ENCODE results near the gene RPP14. TPM values are rescaled to one million over a fixed set of nuclear protein-coding genes. Genes with fewer than 3 reads are reported as not detected.

Gene RPP14
- total and polyA plus RNA-seq, 2 experiments from 2014 or later = 11.7 to 18.6 TPM

DNA sequence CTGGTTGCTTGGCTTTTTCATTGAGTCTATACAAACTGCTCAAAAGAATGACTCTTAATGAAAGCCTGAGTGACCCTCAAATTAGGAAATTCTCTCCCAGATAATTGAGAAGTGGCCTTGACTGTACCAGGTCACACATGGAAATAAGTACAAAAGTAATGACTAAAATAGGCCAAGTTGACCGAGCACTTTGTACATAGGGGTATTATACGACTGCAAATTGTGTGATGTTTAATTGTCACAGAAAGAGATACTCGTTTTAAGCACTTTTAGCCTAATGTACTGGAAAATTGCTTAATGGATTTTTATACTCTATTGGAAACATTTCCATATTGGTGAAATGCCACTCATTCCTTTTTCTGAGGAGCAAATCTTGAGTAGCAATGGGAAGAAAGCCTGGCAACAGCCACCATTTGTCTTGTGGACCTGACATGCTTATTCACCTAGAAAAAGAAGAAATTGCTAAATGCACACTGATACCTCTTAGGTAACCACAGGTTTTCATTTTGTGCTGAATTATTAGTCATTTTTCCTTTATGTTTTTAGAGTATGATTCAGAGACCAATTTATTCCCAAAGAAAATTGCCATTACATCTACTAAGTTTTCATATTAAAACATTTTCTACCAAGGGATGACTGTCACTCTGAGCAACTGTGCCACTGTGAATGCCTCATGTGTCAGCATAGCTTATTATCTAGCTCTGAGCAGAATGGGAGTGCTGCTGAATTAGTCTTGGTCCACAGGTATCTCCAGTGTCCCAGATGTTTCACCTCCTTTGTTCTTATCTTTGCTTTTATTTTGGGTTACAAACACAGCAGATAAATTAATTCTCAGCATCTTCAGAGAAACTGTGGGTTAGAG is 17.7 kb downstream of the RPP14 start:
- no peak overlapping the region for H3K4me3 Mint-ChIP-seq

More for the DNA sequence above, 17.7 kb downstream of the RPP14 start:
- Histone ChIP-seq H3K9me2 (ENCODE audit: insufficient read depth) (no peaks in the 10 kb centered on the region), H3K27ac (ENCODE audit: low read depth) (0 out of 2 replicates have a peak overlapping the region, but pooled peaks have one; percentile 13), H3F3A (replicated peaks; ENCODE audit: low read depth) (0 out of 2 replicates have a peak, but pooled peaks cover 5% of the 10 kb centered on the region), H4K20me1 (replicated peaks; ENCODE audit: insufficient read depth) (no peaks in the 10 kb centered on the region; the same call in 1 of the 2 replicates), H3K4me3 (no peak overlapping the region), H2AFZ (no peak overlapping the region), H3K4me1 (ENCODE audit: insufficient read depth) (peaks cover 24% of the 10 kb centered on the region), H3K27me3 (ENCODE audit: insufficient read depth) (no peaks in the 10 kb centered on the region), H3K4me2 (no peak overlapping the region), H3K79me2 (replicated peaks; ENCODE audit: insufficient read depth) (no peaks in the 10 kb centered on the region), H3K36me3 (ENCODE audit: insufficient read depth) (no peaks in the 10 kb centered on the region)
- Mint-ChIP-seq H3K36me3 (ENCODE audit: low read depth) (peaks cover 13% of the 10 kb centered on the region; the same call in 2 of the 3 replicates), H3K9me3 (no peaks in the 10 kb centered on the region), H3K4me1 (peaks cover 30% of the 10 kb centered on the region), H3K27ac (no peak overlapping the region), H3K27me3 (ENCODE audit: insufficient read depth, low read depth, poor library complexity) (peaks cover 11% of the 10 kb centered on the region)
- DNase-seq (ENCODE audit: low spot score) (no peak), ATAC-seq (no peak)
- no peak for TF ChIP-seq EZH2 (IDR thresholded peaks at IDR 0.05; ENCODE audit: low read depth, unreplicated experiment)
- TF ChIP-seq POLR2AphosphoS5 (IDR thresholded peaks at IDR 0.05; ENCODE audit: low read depth) = no peak
- no peak for TF ChIP-seq STAT1 (IDR thresholded peaks at IDR 0.05; ENCODE audit: unreplicated experiment)
- no peak for TF ChIP-seq REST (IDR thresholded peaks at IDR 0.05; ENCODE audit: unreplicated experiment)
- TF ChIP-seq, protein P1, sequence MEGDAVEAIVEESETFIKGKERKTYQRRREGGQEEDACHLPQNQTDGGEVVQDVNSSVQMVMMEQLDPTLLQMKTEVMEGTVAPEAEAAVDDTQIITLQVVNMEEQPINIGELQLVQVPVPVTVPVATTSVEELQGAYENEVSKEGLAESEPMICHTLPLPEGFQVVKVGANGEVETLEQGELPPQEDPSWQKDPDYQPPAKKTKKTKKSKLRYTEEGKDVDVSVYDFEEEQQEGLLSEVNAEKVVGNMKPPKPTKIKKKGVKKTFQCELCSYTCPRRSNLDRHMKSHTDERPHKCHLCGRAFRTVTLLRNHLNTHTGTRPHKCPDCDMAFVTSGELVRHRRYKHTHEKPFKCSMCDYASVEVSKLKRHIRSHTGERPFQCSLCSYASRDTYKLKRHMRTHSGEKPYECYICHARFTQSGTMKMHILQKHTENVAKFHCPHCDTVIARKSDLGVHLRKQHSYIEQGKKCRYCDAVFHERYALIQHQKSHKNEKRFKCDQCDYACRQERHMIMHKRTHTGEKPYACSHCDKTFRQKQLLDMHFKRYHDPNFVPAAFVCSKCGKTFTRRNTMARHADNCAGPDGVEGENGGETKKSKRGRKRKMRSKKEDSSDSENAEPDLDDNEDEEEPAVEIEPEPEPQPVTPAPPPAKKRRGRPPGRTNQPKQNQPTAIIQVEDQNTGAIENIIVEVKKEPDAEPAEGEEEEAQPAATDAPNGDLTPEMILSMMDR (conservative IDR thresholded peaks at IDR 0.05; ENCODE audit: low read depth in 2 of 2) = no peak
- no peak for TF ChIP-seq EZH2phosphoT487 (IDR thresholded peaks at IDR 0.05; ENCODE audit: unreplicated experiment)
- TF ChIP-seq NANOG (IDR thresholded peaks at IDR 0.05; ENCODE audit: borderline replicate concordance) = no peak
- TF ChIP-seq ZNF331 (CRISPR knock-in tag; IDR thresholded peaks at IDR 0.05; ENCODE audit: low read depth) = no peak
- TF ChIP-seq CREB1 (CRISPR knock-in tag; IDR thresholded peaks at IDR 0.05; ENCODE audit: low read depth) = no peak
- no peak for TF ChIP-seq ZNF462 (CRISPR knock-in tag; IDR thresholded peaks at IDR 0.05)
- TF ChIP-seq JUNB (IDR thresholded peaks at IDR 0.05; ENCODE audit: unreplicated experiment) = no peak

Data from GM23338 (cell line).